KMS-11 (cell line): ENCODE results near the gene SNRPB.
A peak's percentile ranks its signal among the peaks of the same experiment; 100 is the strongest.

ENCODE experiments used
- H2AFZ ChIP-seq: fragments of 200-600 bp; sonication (generic); 2 replicates; pipeline ENCODE4 v1.6.1; 2016; ENCODE audit warnings: antibody characterized with exemption, mixed run types, low read depth
- H3K27ac ChIP-seq: fragments of 200-600 bp; sonication (generic); 2 replicates; pipeline ENCODE4 v1.6.1; 2016; ENCODE audit warnings: mild to moderate bottlenecking, mixed run types
- H3K27me3 ChIP-seq: fragments of 200-600 bp; sonication (generic); 2 replicates; pipeline ENCODE4 v1.6.1; 2017; ENCODE audit warnings: mild to moderate bottlenecking, low read depth, mixed run types, moderate library complexity; ENCODE audit not compliant: insufficient read depth
- H3K36me3 ChIP-seq: fragments of 200-600 bp; sonication (generic); 2 replicates; pipeline ENCODE4 v1.6.1; 2017; ENCODE audit warnings: mild to moderate bottlenecking, mixed run types; ENCODE audit not compliant: insufficient read depth
- H3K4me1 ChIP-seq: fragments of 200-600 bp; sonication (generic); 2 replicates; pipeline ENCODE4 v1.6.1; 2016; ENCODE audit warnings: mild to moderate bottlenecking, low read depth, mixed run types; ENCODE audit not compliant: poor library complexity, severe bottlenecking
- H3K4me2 ChIP-seq: fragments of 200-600 bp; sonication (generic); 2 replicates; pipeline ENCODE4 v1.7.0; 2016; ENCODE audit warnings: mild to moderate bottlenecking, mixed run types
- H3K4me3 ChIP-seq: fragments of 200-600 bp; sonication (generic); IDR thresholded peaks from 2 replicates; pipeline ENCODE4 v1.6.1; 2017; ENCODE audit warnings: low read depth, low read length, mixed read lengths; ENCODE audit not compliant: insufficient read depth
- H3K79me2 ChIP-seq: fragments of 200-600 bp; sonication (generic); 2 replicates; pipeline ENCODE4 v1.6.1; 2016; ENCODE audit warnings: low read depth, mixed run types; ENCODE audit not compliant: insufficient read depth
- H3K9ac ChIP-seq: fragments of 200-600 bp; sonication (generic); 2 replicates; pipeline ENCODE4 v1.6.1; 2016; ENCODE audit warnings: mild to moderate bottlenecking, mixed run types
- H4K20me1 ChIP-seq: fragments of 200-600 bp; sonication (generic); 2 replicates; pipeline ENCODE4 v1.6.1; 2016; ENCODE audit warnings: mild to moderate bottlenecking, mixed run types; ENCODE audit not compliant: insufficient read depth
- CTCF ChIP-seq: fragments of 200-600 bp; sonication (generic); conservative IDR thresholded peaks from 2 replicates; pipeline ENCODE4 v1.6.1; 2017; ENCODE audit warnings: low read depth, mild to moderate bottlenecking, antibody characterized with exemption, low read length, moderate library complexity, mixed read lengths

Gene SNRPB

GRCh38 chr20:2516399-2516798, 45.8 kb upstream of the SNRPB start:
- H3K27me3 ChIP-seq = no peaks in the 10 kb centered on the region
- no peaks in the 10 kb centered on the region for H3K79me2 ChIP-seq
- H4K20me1 ChIP-seq = no peaks in the 10 kb centered on the region
- H3K4me2 ChIP-seq = no peak overlapping the region
- no peak for TF ChIP-seq CTCF
- H3K36me3 ChIP-seq = no peaks in the 10 kb centered on the region
- no peak overlapping the region for H3K9ac ChIP-seq
- no peak overlapping the region for H3K27ac ChIP-seq
- H3K4me1 ChIP-seq = no peaks in the 10 kb centered on the region
- no peak overlapping the region for H2AFZ ChIP-seq
- H3K4me3 ChIP-seq = no peak overlapping the region

DNA sequence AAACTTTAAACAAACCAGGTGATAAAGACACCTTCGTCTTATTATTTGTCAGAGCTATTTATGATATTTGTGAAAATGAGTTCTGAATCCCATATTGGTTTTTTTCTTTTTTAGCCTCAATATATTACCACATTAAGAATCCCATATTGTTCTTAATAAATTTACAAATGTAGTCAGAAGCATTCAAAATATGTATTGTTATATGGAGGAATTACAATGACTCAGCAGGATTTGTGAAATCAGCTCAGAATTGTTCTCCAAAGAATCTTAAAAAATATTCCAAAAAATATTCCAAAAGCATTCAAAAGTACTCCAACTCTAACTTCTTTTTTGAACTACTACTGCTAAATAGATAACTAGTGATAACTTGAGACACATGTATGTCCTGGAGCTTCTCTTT, 44.6 kb upstream of the SNRPB start:
- no peak for TF ChIP-seq CTCF
- H4K20me1 ChIP-seq = no peaks in the 10 kb centered on the region
- no peaks in the 10 kb centered on the region for H3K79me2 ChIP-seq
- no peak overlapping the region for H3K27ac ChIP-seq
- H3K36me3 ChIP-seq = no peaks in the 10 kb centered on the region
- no peaks in the 10 kb centered on the region for H3K27me3 ChIP-seq
- H3K4me2 ChIP-seq = no peak overlapping the region
- H2AFZ ChIP-seq = no peak overlapping the region
- H3K4me1 ChIP-seq = no peaks in the 10 kb centered on the region
- H3K9ac ChIP-seq = no peak overlapping the region
- H3K4me3 ChIP-seq = no peak overlapping the region

DNA sequence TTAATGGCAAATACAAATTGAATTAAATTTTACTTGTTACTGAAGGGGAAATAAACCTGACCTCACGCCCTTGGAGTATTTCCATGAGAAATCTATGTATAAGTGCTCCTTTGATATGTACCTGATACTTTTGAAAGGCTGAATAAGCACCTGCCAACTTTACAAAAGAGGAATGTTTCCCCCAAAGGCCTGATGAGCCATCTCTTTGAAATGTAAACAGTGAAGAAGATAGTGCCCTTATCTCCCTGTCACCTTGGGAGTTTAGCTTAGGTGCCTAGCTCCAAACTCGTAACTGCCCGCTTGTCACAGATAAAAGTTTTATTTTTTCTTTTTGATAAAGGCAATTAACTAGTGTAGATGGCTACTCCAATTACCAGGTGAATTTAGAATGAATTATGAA, 39.2 kb upstream of the SNRPB start:
- Histone ChIP-seq H3K27ac (no peak overlapping the region), H3K4me2 (no peak overlapping the region), H3K79me2 (no peaks in the 10 kb centered on the region), H3K36me3 (no peaks in the 10 kb centered on the region), H3K4me3 (no peak overlapping the region), H4K20me1 (no peaks in the 10 kb centered on the region), H3K9ac (no peak overlapping the region), H3K4me1 (no peaks in the 10 kb centered on the region), H3K27me3 (no peaks in the 10 kb centered on the region), H2AFZ (peak overlapping the region; percentile 91; the same call in 1 of the 2 replicates)
- TF ChIP-seq CTCF = no peak

DNA sequence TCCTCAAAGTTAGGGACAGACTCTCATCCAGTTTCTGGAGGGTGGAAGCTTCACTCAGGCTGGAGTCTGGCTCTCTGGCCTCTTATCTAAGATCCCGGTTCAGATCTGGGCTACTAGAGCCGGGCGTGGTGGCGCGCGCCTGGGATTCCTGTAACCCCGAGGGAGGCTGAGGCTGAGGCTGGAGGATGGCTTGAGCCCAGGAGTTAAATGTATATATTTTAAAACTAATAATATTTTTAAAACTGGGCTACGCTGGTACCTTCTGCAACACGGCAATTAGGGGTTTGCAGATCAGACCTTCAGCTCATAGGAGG, 38.8 kb upstream of the SNRPB start:
- peak overlapping the region; percentile 57; the same call in 1 of the 2 replicates for H3K4me2 ChIP-seq
- H3K36me3 ChIP-seq = no peaks in the 10 kb centered on the region
- no peaks in the 10 kb centered on the region for H3K4me1 ChIP-seq
- no peaks in the 10 kb centered on the region for H4K20me1 ChIP-seq
- no peak for TF ChIP-seq CTCF
- no peaks in the 10 kb centered on the region for H3K79me2 ChIP-seq
- H3K27ac ChIP-seq = no peak overlapping the region
- no peak overlapping the region for H3K4me3 ChIP-seq
- H2AFZ ChIP-seq = peak overlapping the region; percentile 91
- no peaks in the 10 kb centered on the region for H3K27me3 ChIP-seq
- peak overlapping the region; percentile 60; the same call in 1 of the 2 replicates for H3K9ac ChIP-seq
